Stimulated activated naive CD4-positive, alpha-beta T cell (primary cell): Measurements from ENCODE around the gene TJAP1.
"Not testable (repeated sequence)": the region's sequence is repeated elsewhere in the genome, so short reads cannot be mapped to it uniquely, and the experiment has no call there.

Experiments used
- DNase-seq, 6 experiments: peaks; one replicate each; lab custom pipeline; 2025; lab: John Stamatoyannopoulos, UW

TJAP1 gene

GRCh38 chr6:43481591-43482236 is 4.3 kb downstream of the TJAP1 start:
- DNase-seq = no peak

DNA sequence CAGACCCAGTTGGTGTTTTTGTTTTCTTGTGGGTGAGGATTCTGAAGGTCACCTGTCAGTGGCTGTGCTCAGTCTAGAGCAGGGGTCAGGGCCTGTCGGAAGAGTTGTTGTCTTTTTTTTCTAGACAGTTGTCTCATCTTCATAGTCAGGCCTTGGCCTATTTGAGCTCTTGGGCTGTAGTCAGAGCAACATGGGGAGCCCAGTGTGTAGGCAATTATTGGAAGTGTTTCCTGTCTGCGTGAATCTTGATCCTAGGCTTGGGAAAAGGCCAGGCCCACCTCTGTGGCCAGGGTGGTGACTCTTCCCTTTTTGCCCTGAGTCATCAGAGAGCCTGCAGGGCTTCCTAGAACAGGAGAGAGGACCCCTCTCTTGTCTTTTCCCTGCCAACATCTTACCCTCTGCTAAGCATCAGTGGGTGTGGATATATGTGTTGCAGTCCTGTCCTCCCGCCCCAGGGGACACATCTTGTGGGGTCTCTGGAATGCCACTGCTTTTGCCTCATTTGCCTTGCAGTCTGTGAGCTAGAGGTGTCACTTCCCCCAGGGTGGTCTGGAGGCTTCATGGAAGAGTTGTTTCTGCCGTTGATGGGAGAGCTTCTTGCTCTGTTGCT is 11.4 kb downstream of the TJAP1 start:
- DNase-seq = no peak

DNA sequence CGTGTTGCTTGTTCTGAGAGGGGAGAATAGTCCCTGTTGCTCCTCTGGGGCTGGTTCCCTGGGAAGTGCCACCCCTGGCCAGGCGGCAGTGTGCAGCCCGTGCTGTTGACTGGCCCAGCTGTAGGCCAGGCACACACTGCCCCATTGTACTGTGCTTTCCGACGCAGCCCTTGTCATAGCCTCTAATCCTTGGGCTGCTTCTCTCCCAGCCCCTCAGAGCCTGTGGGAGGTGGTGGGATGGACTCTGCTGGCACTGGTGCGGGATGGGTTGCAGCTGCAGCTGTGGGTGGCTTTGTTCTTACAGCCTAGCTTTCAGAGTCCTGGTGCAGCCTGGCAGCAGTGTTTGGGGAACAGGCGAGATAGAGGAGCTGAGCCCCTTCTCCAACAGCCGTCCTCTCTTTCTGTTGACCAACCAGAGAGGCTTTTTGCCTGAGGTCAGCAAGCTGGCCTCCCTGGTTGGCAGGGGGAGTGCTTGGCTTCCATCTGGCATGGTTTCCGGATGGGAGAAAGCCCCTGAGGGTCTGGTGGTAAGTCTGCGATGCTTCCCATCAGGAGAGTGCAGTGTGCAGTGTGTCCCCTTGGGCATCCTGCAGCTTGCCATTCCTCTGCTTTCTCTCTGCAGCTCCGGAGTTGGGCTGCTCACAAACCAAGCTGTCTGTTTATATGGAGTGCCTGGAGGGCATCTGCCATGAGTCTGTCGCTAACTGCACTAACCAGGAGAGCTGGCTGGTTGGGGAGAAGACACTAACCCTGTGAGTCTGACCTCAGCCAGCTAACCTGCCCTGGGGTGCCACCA is 12.1 kb downstream of the TJAP1 start:
- DNase-seq = no peak

DNA sequence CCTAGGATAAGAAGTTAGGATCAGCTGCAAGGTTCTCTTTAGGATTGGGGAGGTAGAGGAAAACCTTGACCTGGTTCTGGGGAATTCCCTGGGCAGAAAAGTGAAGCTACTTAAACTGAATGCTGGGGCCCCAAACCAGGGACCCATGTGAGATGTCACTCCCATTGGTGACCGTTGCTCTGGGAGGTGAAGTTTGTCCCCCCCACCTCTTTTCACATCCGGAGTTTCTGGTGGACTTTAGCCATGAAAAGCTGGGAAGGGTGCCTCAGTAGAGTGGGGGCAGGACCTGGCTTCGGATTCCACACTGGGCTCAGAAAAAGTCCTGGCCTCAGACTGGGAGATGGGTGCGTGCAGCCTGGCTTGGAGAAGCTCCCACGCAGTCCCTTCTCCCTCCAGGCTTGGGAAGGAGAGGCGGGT is 13.2 kb downstream of the TJAP1 start:
- no peak for DNase-seq

DNA sequence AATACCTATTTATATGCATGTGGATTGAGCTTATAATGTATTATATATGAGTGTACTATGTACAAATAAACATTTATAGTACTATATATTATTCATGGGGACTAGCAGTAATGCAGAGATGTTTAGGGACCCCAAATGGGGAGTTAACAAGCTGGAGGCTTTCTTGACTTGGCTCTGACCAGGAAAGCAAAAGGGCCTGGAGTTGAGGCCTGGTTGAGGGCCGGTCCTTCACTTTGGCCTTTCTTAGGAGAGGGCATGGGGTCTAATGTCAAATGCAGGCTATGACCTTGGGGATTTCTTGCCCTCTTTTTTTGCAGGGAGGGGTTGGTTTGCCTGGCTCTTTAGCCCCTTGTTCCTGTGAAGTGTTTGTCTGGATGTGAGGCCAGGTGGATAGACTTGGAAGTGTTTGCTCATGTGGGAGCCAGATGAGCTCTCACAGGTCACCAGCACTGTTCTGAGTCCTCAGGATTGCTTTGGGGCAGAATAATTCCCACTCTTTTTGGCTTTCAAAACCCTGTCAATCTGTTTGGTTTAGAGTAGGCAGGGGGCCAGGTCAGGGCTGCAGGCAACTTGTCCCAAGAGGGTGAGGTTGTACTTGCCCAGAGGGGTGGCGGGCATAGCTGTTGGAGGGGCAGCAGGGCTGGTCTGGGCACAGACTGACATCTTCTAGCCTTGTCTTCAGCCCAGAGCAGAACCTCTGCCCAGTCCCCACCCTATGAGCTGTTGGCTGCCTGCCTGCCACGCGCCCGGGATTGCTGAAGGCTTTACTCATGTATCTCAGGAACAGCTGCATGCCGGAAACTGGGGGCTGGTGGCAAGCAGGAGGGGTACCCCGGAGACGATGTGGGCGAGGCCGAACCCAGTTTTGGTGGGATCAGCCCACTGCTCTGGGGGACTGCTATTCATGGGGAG is 14.6 kb downstream of the TJAP1 start:
- no peak for DNase-seq

GRCh38 chr6:43492673-43493072 is 15.3 kb downstream of the TJAP1 start:
- no peak for DNase-seq

GRCh38 chr6:43493230-43493629 is 15.9 kb downstream of the TJAP1 start:
- DNase-seq = no peak

DNA sequence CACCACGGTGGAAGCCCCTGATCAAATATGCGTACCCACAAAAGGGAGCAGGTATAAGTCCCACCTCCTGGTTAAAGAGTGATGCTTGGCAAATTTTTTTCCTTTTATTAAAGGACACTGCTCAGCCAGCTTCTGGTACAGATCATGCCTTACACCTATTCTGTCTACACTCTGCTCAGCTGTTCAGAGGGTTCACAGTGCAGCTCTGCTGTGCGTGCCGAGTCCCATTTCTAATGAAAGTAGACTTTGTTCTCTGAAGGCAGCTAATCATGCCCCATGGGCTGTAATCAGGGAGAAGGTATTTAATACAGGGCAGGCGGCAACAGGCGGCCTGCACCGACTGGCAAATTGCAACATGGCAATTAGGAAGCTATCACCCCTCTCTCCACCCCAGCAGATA is 16.5 kb downstream of the TJAP1 start:
- no peak for DNase-seq

DNA sequence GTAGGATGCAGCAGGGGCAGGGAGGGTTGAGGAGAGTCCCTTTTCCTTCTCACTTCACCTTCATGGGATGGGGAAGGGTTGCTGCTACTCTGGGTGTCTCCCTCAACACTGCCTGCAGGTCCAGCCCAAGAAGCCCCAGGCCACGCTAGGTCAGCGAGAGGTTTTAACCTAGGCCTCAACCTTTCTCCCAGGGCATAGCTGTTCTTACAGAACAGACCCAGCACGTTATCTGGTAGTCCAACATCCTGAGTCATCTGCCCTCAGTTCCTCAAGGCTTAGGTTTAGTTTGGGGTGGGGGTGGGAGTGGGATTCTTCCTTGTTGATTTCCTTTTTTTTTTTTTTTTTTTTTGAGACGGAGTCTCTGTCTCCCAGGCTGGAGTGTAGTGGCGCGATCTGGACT is 17.0 kb downstream of the TJAP1 start:
- no peak for DNase-seq

DNA sequence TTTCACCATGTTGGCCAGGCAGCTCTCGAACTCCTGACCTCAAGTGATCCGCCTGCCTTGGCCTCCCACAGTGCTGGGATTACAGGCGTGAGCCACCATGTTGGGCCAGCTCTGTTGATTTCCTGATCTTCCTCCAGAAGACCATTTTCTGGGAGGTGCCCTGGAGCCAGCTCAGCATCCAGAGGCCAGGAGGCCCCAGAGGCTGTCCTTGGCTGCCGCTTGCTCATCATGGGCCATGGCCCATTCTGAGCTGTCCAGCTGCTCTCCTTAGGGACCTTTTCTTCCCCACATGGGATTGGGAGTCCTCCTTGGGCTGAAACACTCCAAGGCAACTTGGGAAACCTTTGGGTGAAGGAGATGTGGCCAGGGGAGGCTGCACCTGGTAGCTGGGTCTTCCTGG is 17.4 kb downstream of the TJAP1 start:
- no peak for DNase-seq

GRCh38 chr6:43495409-43495941 is 18.1 kb downstream of the TJAP1 start:
- peak in 4 of 6 experiments; percentile 7 to 34 (median 14) for DNase-seq

DNA sequence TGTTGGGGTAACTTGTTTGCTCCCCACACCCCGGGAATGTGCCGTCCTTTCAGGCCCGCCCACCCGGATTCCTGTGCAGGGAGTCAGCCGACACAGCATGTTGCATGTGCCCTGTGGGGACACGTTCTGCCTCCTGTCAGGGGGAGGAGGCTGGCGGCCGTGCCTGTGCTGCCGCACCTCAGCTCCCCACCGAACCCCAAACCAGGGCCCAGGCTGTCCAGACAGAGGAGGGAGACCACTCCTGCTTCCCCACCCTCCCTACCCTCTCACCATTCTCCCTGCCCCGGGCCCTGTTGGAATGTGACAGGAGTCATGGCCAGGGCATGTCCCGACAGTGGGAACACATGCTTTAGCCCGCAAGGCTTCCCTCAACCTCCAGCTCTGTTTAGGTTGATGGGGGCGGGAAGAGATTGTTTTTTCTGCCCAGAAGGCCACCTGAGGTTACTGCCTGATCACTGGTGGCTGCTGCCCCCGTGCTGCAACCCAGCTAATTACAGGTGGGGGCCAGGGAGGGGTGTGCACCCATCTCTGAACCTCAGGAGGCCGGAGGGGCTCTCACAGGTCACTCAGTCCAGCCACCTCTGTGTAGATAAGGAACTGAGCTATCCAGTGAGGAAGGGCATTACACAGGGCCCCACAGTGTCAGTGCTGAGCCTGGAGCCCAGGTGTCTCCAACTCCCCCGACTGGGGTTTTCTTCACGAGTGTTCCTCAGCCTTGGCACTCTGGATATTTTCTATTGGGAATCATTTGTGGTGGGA is 19.2 kb downstream of the TJAP1 start:
- DNase-seq = peak in 2 of 6 experiments; percentile 5 to 9

DNA sequence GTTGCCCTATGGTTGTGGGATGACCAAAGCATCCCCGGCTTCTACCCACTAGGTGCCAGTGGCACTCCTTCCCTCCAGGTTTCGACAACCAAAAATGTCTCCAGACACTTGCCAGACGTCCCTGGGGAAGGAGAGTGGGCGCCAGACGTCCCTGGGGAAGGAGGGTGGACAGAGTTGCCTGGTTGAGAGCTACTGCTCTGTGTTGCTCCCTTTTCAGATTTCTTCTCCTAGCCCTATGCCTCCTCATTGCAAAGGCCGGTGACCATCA is 19.7 kb downstream of the TJAP1 start:
- DNase-seq = no peak

GRCh38 chr6:43497689-43498088 is 20.3 kb downstream of the TJAP1 start:
- no peak for DNase-seq

- DNase-seq = not testable (repeated sequence)
Observed at GRCh38 chr6:43498291-43498690, 20.9 kb downstream of the TJAP1 start.

DNA sequence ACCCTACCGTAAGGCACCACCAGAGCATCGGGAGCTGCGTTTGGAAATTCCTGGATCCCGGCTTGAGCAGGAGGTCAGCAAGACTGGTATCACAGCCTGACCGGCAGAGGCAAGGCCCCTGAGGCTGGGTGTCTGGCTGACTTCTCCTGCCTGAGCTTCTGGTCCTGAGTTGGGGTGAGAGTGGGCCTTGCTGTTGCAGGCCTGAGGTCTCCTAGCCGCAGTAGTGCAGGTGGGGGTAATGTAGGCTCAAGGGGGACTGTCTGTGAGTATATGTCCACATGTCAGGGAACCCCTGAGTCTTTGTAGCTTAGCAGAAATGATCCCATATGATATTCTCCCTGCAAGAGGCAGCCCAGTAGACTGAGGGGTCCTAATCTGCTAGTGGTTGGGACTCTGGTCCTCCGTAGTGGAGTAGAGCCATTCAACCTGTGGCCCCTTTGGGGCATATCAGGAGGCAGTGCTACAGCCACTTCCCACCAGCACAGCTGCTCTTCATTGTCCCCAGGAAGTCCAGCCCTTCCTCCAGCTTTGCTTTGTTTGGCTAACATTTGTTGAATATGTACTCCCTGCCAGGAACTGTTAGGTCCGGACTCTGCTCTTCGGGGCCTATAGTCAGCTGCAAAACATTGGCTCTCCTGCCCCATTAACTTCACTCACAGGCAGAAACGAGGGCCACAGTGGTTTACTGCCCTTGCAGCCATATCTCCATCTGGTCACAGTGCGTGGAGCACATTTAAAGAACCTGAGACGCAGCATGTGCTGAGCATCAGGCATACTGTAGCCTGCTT is 21.9 kb downstream of the TJAP1 start:
- DNase-seq = no peak

- no peak for DNase-seq
Observed at GRCh38 chr6:43500921-43501320, 23.6 kb downstream of the TJAP1 start.

DNA sequence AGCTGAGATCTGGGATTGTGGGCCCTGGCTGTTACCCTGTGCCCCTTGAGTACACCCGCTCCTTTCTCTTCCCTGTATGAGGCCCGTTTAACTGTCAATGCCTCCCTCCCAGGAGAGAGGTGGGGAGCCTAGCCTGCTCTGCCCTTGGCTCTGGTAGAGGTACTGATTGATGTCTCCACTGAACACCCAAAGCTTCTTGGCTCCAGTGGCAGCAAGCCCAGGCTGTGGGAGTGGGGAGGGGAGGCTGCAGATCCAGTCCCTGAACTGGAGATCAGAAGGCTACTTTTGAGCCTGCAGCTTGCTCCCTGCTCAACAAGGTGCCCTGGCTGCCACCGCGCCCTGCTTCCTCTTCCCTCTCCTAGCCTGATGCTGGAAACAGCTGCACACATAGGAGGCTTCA is 25.3 kb downstream of the TJAP1 start:
- no peak for DNase-seq

- DNase-seq = no peak
Observed at GRCh38 chr6:43503443-43503842, 26.1 kb downstream of the TJAP1 start.

GRCh38 chr6:43504756-43505593 is 27.6 kb downstream of the TJAP1 start:
- DNase-seq = no peak
